Endothelial cell of umbilical vein (primary cell): ENCODE data around the gene LCE2D. TPM values are rescaled to one million over a fixed set of nuclear protein-coding genes. Genes with fewer than 3 reads are reported as not detected.
"Not testable (repeated sequence)": the region's sequence is repeated elsewhere in the genome, so short reads cannot be mapped to it uniquely, and the experiment has no call there.

Experiments used
- BruUV-seq: library from RNA; stranded (reverse); fragments of 400-500 nt; replicated peaks from 2 replicates; lab custom pipeline; 2021; lab: Mats Ljungman, UMichigan
- CTCF ChIA-PET: fragments of 300-600, 350-600 bp; sonication (Branson Sonifier 250); formaldehyde crosslinking; loops from one replicate; lab custom pipeline; 2021; ENCODE audit warnings: antibody characterized with exemption, inconsistent platforms; lab: Charles Lee
- POLR2A ChIA-PET: fragments of 300-600, 350-600 bp; sonication (Branson Sonifier 250); formaldehyde crosslinking; loops from one replicate; lab custom pipeline; 2021; ENCODE audit warnings: antibody characterized with exemption, inconsistent platforms; lab: Charles Lee
- DNase-seq: peaks from one replicate; pipeline ENCODE4 v3.0.0-alpha.2; 2011; ENCODE audit warnings: low read depth, low spot score
- FAIRE-seq: peaks from 2 replicates; lab custom pipeline; 2011; peaks lifted over from hg19 to GRCh38; lab: Jason Lieb, UNC
- H2AFZ ChIP-seq: 2 replicates; pipeline ENCODE4 v1.6.0; 2012; ENCODE audit warnings: low read depth, low read length, control low read depth, inconsistent platforms
- H3K27ac ChIP-seq: 2 replicates; pipeline ENCODE4 v1.5.1; 2011; ENCODE audit warnings: low read depth, mild to moderate bottlenecking, control low read depth, low read length, moderate library complexity; ENCODE audit not compliant: insufficient read depth
- H3K27me3 ChIP-seq, 2 experiments: 2 replicates each; pipeline versions ENCODE4 v1.6.0 to v1.6.1; 2011; ENCODE audit warnings: low read length in 2 of 2, mixed read lengths in 1 of 2; ENCODE audit not compliant: control insufficient read depth in 2 of 2, insufficient read depth in 2 of 2
- H3K36me3 ChIP-seq, 2 experiments: 2 replicates in 1 of 2; 3 replicates in 1 of 2; pipeline ENCODE4 v1.5.1; 2011; ENCODE audit warnings: low read length in 2 of 2, mild to moderate bottlenecking in 1 of 2, moderate library complexity in 1 of 2; ENCODE audit not compliant: control insufficient read depth in 2 of 2, insufficient read depth in 2 of 2; ENCODE audit errors: extremely low read depth in 1 of 2
- H3K4me1 ChIP-seq: 3 replicates; pipeline ENCODE4 v1.5.1; 2011; ENCODE audit warnings: mild to moderate bottlenecking, low read length; ENCODE audit not compliant: control insufficient read depth, insufficient read depth; ENCODE audit errors: extremely low read depth
- H3K4me2 ChIP-seq: 2 replicates; pipeline ENCODE4 v1.6.1; 2011; ENCODE audit warnings: low read length, control low read depth, mixed read lengths; ENCODE audit not compliant: insufficient read depth
- H3K4me3 ChIP-seq, 3 experiments: fragments of 200-600 bp in 1 of 3; sonication (generic), shearing (Covaris generic) in 1 of 3; replicated peaks in 1 of 3; 2 replicates each; pipeline ENCODE4 v1.5.1; 2011 to 2016; ENCODE audit warnings: control low read depth in 3 of 3, low read length in 3 of 3, mild to moderate bottlenecking in 2 of 3, inconsistent platforms in 1 of 3, low read depth in 1 of 3, moderate library complexity in 1 of 3; ENCODE audit not compliant: insufficient read depth in 1 of 3
- H3K79me2 ChIP-seq: 2 replicates; pipeline ENCODE4 v1.6.0; 2012; ENCODE audit warnings: low read length, inconsistent platforms; ENCODE audit not compliant: control insufficient read depth, insufficient read depth
- H3K9ac ChIP-seq: replicated peaks from 2 replicates; pipeline ENCODE3; 2011; ENCODE audit warnings: low read length, control low read depth; ENCODE audit not compliant: insufficient read depth; ENCODE audit errors: extremely low read depth
- H3K9me1 ChIP-seq: replicated peaks from 3 replicates; pipeline ENCODE4 v1.6.0; 2011; ENCODE audit warnings: mild to moderate bottlenecking, low read length; ENCODE audit not compliant: control insufficient read depth, insufficient read depth; ENCODE audit errors: extremely low read depth
- H3K9me3 ChIP-seq: replicated peaks from 2 replicates; pipeline ENCODE4 v1.5.1; 2012; ENCODE audit warnings: low read length, inconsistent platforms; ENCODE audit not compliant: control insufficient read depth, insufficient read depth
- H4K20me1 ChIP-seq: replicated peaks from 2 replicates; pipeline ENCODE3; 2011; ENCODE audit warnings: mild to moderate bottlenecking, low read length; ENCODE audit not compliant: control insufficient read depth, insufficient read depth; ENCODE audit errors: extremely low read depth
- EZH2 ChIP-seq: IDR thresholded peaks from 2 replicates; pipeline ENCODE4 v1.6.1; 2012; ENCODE audit warnings: borderline replicate concordance, low read depth, mild to moderate bottlenecking, moderate library complexity, low read length, inconsistent platforms; ENCODE audit not compliant: severe bottlenecking
- FOS ChIP-seq: IDR thresholded peaks from 2 replicates; pipeline ENCODE4 v1.6.1; 2011; ENCODE audit warnings: mild to moderate bottlenecking, low read length, moderate library complexity, borderline replicate concordance; ENCODE audit not compliant: insufficient read depth
- JUN ChIP-seq: IDR thresholded peaks from 2 replicates; pipeline ENCODE4 v1.6.1; 2011; ENCODE audit warnings: borderline replicate concordance, low read depth; ENCODE audit not compliant: insufficient read length, insufficient read depth
- POLR2AphosphoS5 ChIP-seq: IDR thresholded peaks from 2 replicates; pipeline ENCODE4 v1.6.1; 2012; ENCODE audit warnings: low read depth, mild to moderate bottlenecking, control low read depth, low read length, moderate library complexity; ENCODE audit not compliant: insufficient read depth
- dilution Hi-C: fragments of 300-500 bp; cut with MboI; formaldehyde crosslinking; loops from one replicate; pipeline ENCODE4 v1.15.0; 2019; ENCODE audit warnings: low sequenced_read_pairs; ENCODE audit not compliant: extremely low pct_ligation_motif_present
- intact Hi-C: fragments of 100-400 bp; cut with micrococcal nuclease; formaldehyde crosslinking; loops from one replicate; pipeline ENCODE4 v1.10.0; 2022
- polyA plus RNA-seq, 4 experiments: library from polyadenylated mRNA; depleted of rRNA in 3 of 4; stranded (reverse) in 3 of 4; unstranded in 1 of 4; fragments of >200 nt; gene quantifications; 2 replicates each; pipeline versions ENCODE4 v1.2.1 to v1.2.3, GENCODE V29; 2011 to 2012; ENCODE audit warnings: missing spikeins in 1 of 4
- total RNA-seq: library from RNA; stranded (reverse); gene quantifications from 2 replicates; pipeline ENCODE4 v1.2.3, GENCODE V29; 2021
- TF ChIP-seq, protein P1 (sequence below): IDR thresholded peaks from 2 replicates; pipeline ENCODE4 v1.6.1; 2011; ENCODE audit not compliant: insufficient read depth, insufficient read length

The LCE2D gene
- total and polyA plus RNA-seq, 2 donors (not counting 3 experiments of a cell fraction or from before 2014, with no cell fraction given), result not detected

DNA sequence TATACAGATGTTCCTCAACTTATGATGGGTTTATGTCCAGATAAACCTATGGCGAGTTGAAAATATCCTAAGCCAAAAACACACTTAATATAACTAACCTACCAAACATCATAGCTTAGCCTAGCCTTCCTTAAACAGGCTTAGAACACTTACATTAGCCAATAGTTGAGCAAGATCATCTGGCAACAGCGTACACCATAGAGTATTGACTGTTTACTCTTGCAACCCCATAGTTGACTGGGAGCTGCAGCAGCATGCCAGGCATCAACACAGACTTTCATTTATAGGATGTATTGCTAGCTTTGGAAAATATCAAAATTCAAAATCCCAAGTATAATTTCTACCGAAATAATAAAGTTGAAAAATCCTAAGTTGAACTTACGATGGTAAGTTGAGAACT, 5.5 kb upstream of the LCE2D start:
- Histone ChIP-seq H3K4me1 (no peaks in the 10 kb centered on the region), H2AFZ (no peak overlapping the region), H3K36me3 (no peaks in the 10 kb centered on the region), H3K27ac (no peak overlapping the region), H3K9me1 (no peaks in the 10 kb centered on the region), H3K4me2 (no peak overlapping the region), H3K79me2 (no peaks in the 10 kb centered on the region), H3K9me3 (no peaks in the 10 kb centered on the region), H4K20me1 (no peaks in the 10 kb centered on the region), H3K9ac (no peak overlapping the region), H3K27me3 (no peaks in the 10 kb centered on the region), H3K4me3 (no peak overlapping the region)
- no peak for DNase-seq
- intact Hi-C loops, result no loop called here
- ChIA-PET CTCF (interaction anchor here (1.1 kb wide), 1 partner anchor 14 kb away, joined by 3 read pairs; no protein-coding TSS in a partner anchor), POLR2A (no interaction called here)
- TF ChIP-seq, protein P1, sequence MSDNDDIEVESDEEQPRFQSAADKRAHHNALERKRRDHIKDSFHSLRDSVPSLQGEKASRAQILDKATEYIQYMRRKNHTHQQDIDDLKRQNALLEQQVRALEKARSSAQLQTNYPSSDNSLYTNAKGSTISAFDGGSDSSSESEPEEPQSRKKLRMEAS, result no peak
- TF ChIP-seq JUN, result no peak
- BruUV-seq, result no TSS peak
- FAIRE-seq, result no peak
- dilution Hi-C loops, result no loop called here

DNA sequence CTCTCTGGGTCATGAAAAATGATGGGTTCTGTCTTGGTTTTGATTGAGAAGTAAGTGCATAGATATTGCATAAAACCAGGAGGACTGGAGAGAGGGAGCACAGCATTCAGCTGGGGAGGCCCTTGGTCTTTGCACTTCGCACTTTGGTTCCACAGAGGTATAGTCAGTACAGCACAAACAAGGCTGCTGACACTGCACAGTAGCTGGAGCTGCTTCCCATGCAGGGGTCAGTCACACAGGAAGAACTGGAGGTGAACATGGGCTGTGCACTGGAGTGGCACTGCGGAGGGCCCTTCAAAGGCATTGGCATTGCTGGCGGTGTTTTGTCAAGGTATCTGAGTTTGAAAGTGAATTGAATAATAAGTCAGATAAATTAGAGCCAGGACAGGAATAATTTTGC, 4.5 kb upstream of the LCE2D start:
- DNase-seq (no peak), FAIRE-seq (no peak)
- Histone ChIP-seq H3K4me2 (no peak overlapping the region), H3K9ac (no peak overlapping the region), H3K36me3 (no peaks in the 10 kb centered on the region), H3K9me3 (no peaks in the 10 kb centered on the region), H3K27me3 (no peaks in the 10 kb centered on the region), H3K79me2 (no peaks in the 10 kb centered on the region), H3K4me3 (no peak overlapping the region), H3K27ac (no peak overlapping the region), H3K9me1 (no peaks in the 10 kb centered on the region), H2AFZ (no peak overlapping the region), H4K20me1 (no peaks in the 10 kb centered on the region), H3K4me1 (no peaks in the 10 kb centered on the region)
- POLR2A ChIA-PET, result no interaction called here
- CTCF ChIA-PET, result no interaction called here
- intact Hi-C loops (no loop called here), dilution Hi-C loops (no loop called here)
- TF ChIP-seq POLR2AphosphoS5, result no peak
- no peak for TF ChIP-seq EZH2
- no peak for TF ChIP-seq FOS
- BruUV-seq, result no TSS peak

DNA sequence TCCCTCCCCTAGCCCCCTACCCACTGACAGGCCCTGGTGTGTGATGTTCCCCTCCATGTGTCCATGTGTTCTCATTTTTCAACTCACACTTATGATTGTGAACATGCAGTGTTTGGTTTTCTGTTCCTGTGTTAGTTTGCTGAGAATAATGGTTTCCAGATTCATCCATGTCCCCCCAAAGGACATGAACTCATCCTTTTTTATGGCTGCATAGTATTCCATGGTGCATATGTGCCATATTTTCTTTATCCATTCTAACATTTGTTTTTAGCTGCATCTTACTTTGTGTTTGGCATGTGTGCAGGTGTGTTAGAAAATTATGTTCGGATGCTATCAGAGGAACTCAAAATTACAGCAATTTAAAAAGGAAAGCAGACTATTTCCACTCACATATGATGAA, 3.0 kb downstream of the LCE2D start:
- H3K4me3 ChIP-seq, H2AFZ ChIP-seq, H3K4me2 ChIP-seq, BruUV-seq, DNase-seq, dilution Hi-C loops, CTCF ChIA-PET, H3K4me1 ChIP-seq, H3K36me3 ChIP-seq, H3K9ac ChIP-seq, intact Hi-C loops, FAIRE-seq, H4K20me1 ChIP-seq, POLR2A ChIA-PET, H3K9me3 ChIP-seq, H3K27me3 ChIP-seq, H3K9me1 ChIP-seq, H3K79me2 ChIP-seq, H3K27ac ChIP-seq: not testable (repeated sequence)
